Effector memory CD4-positive, alpha-beta T cell (primary cell): ENCODE results near the gene GRXCR2.

Experiments
- DNase-seq, 3 donors: peaks; one replicate each; pipeline ENCODE4 v3.0.0-alpha.2; 2020
- H3K27ac ChIP-seq: 2 replicates; pipeline ENCODE4 v1.7.0; 2013; ENCODE audit warnings: mild to moderate bottlenecking, low read length, moderate library complexity; ENCODE audit not compliant: insufficient read depth, poor library complexity, severe bottlenecking
- H3K27me3 ChIP-seq: replicated peaks from 2 replicates; pipeline ENCODE4 v1.7.0; 2013; ENCODE audit warnings: mild to moderate bottlenecking, low read length; ENCODE audit not compliant: insufficient read depth, control insufficient read depth, poor library complexity, severe bottlenecking
- H3K36me3 ChIP-seq: 2 replicates; pipeline ENCODE4 v1.7.0; 2013; ENCODE audit warnings: mild to moderate bottlenecking, low read length, moderate library complexity; ENCODE audit not compliant: control insufficient read depth, insufficient read depth
- H3K4me1 ChIP-seq: 2 replicates; pipeline ENCODE4 v1.7.0; 2013; ENCODE audit warnings: low read length, mild to moderate bottlenecking; ENCODE audit not compliant: control insufficient read depth, insufficient read depth, poor library complexity, severe bottlenecking
- H3K4me3 ChIP-seq: 2 replicates; pipeline ENCODE4 v1.7.0; 2013; ENCODE audit warnings: low read length, low read depth, mild to moderate bottlenecking; ENCODE audit not compliant: insufficient read depth, poor library complexity, severe bottlenecking
- H3K9me3 ChIP-seq: 2 replicates; pipeline ENCODE4 v1.7.0; 2013; ENCODE audit warnings: mild to moderate bottlenecking, low read length, moderate library complexity; ENCODE audit not compliant: control insufficient read depth
- total RNA-seq, 3 donors: gene quantifications; one replicate each; lab custom pipeline; 2026; lab: John Stamatoyannopoulos, UW

Gene GRXCR2
- 0 reads per million in 3 donors for total RNA-seq

GRCh38 chr5:145872914-145873313 is at the start of gene GRXCR2:
Gene GRXCR2, minus strand, starts transcription at chr5:145873014. Its CDS starts 46 bp downstream, at chr5:145872968.
- Histone ChIP-seq H3K4me3 (no peak within 1 kb of the TSS), H3K9me3 (no peaks in the 10 kb centered on the region), H3K36me3 (no peaks in the 10 kb centered on the region), H3K27me3 (no peaks in the 10 kb centered on the region), H3K4me1 (no peaks in the 10 kb centered on the region), H3K27ac (no peak within 1 kb of the TSS)
- DNase-seq: no peak

- Histone ChIP-seq H3K27ac (no peak overlapping the region), H3K4me3 (no peak overlapping the region), H3K27me3 (no peaks in the 10 kb centered on the region), H3K36me3 (no peaks in the 10 kb centered on the region), H3K4me1 (no peaks in the 10 kb centered on the region), H3K9me3 (no peaks in the 10 kb centered on the region)
- no peak for DNase-seq
These were observed 49.2 kb upstream of the GRXCR2 start for GRCh38 chr5:145922059-145922458.

GRCh38 chr5:145921211-145921610 is 48.4 kb upstream of the GRXCR2 start:
- Histone ChIP-seq H3K4me3 (no peak overlapping the region), H3K36me3 (no peaks in the 10 kb centered on the region), H3K27ac (no peak overlapping the region), H3K9me3 (no peaks in the 10 kb centered on the region), H3K27me3 (no peaks in the 10 kb centered on the region), H3K4me1 (no peaks in the 10 kb centered on the region)
- DNase-seq: no peak

GRCh38 chr5:145920542-145921210 is 47.9 kb upstream of the GRXCR2 start:
- no peak overlapping the region for H3K4me3 ChIP-seq
- H3K27ac ChIP-seq: no peak overlapping the region
- DNase-seq: no peak
- H3K4me1 ChIP-seq: no peaks in the 10 kb centered on the region
- H3K27me3 ChIP-seq: no peaks in the 10 kb centered on the region
- H3K9me3 ChIP-seq: no peaks in the 10 kb centered on the region
- no peaks in the 10 kb centered on the region for H3K36me3 ChIP-seq

GRCh38 chr5:145919413-145919812 is 46.6 kb upstream of the GRXCR2 start:
- no peaks in the 10 kb centered on the region for H3K4me1 ChIP-seq

GRCh38 chr5:145918397-145918796 is 45.6 kb upstream of the GRXCR2 start:
- Histone ChIP-seq H3K27ac (no peak overlapping the region), H3K4me3 (no peak overlapping the region), H3K4me1 (no peaks in the 10 kb centered on the region), H3K36me3 (no peaks in the 10 kb centered on the region), H3K9me3 (no peaks in the 10 kb centered on the region), H3K27me3 (no peaks in the 10 kb centered on the region)
- no peak for DNase-seq

More at GRCh38 chr5:145919413-145919812, 46.6 kb upstream of the GRXCR2 start:
- Histone ChIP-seq H3K27me3 (no peaks in the 10 kb centered on the region), H3K27ac (no peak overlapping the region), H3K4me3 (no peak overlapping the region), H3K36me3 (no peaks in the 10 kb centered on the region), H3K9me3 (no peaks in the 10 kb centered on the region)
- DNase-seq: no peak

- Histone ChIP-seq H3K27ac (no peak overlapping the region), H3K9me3 (no peaks in the 10 kb centered on the region), H3K4me1 (no peaks in the 10 kb centered on the region), H3K27me3 (no peaks in the 10 kb centered on the region), H3K36me3 (no peaks in the 10 kb centered on the region), H3K4me3 (no peak overlapping the region)
- no peak for DNase-seq
These were observed 44.5 kb upstream of the GRXCR2 start for GRCh38 chr5:145917288-145917687.

GRCh38 chr5:145915970-145916638 is 43.3 kb upstream of the GRXCR2 start:
- H3K9me3 ChIP-seq: no peaks in the 10 kb centered on the region
- H3K4me3 ChIP-seq: no peak overlapping the region
- no peak for DNase-seq
- H3K27me3 ChIP-seq: no peaks in the 10 kb centered on the region
- no peaks in the 10 kb centered on the region for H3K4me1 ChIP-seq
- H3K36me3 ChIP-seq: no peaks in the 10 kb centered on the region
- H3K27ac ChIP-seq: no peak overlapping the region

- Histone ChIP-seq H3K27me3 (no peaks in the 10 kb centered on the region), H3K4me3 (no peak overlapping the region), H3K4me1 (no peaks in the 10 kb centered on the region), H3K36me3 (no peaks in the 10 kb centered on the region), H3K9me3 (no peaks in the 10 kb centered on the region), H3K27ac (no peak overlapping the region)
- no peak for DNase-seq
These were observed 40.9 kb upstream of the GRXCR2 start for GRCh38 chr5:145913701-145914100.

GRCh38 chr5:145912594-145912993 is 39.8 kb upstream of the GRXCR2 start:
- Histone ChIP-seq H3K27me3 (no peaks in the 10 kb centered on the region), H3K27ac (no peak overlapping the region), H3K4me1 (no peaks in the 10 kb centered on the region), H3K9me3 (no peaks in the 10 kb centered on the region), H3K36me3 (no peaks in the 10 kb centered on the region), H3K4me3 (no peak overlapping the region)
- no peak for DNase-seq
